HG02678 (cell line): ENCODE measurements around the gene SYT15B.
A peak's percentile ranks its signal among the peaks of the same experiment; 100 is the strongest.
"Not testable (repeated sequence)": the region's sequence is repeated elsewhere in the genome, so short reads cannot be mapped to it uniquely, and the experiment has no call there.

Source experiments
- ATAC-seq: cut with Tn5 transposase; IDR thresholded peaks from one replicate; pipeline ENCODE4 v1.9.1; 2021; ENCODE audit warnings: mild to moderate bottlenecking, moderate library complexity; ENCODE audit not compliant: unreplicated experiment

Gene SYT15B

DNA sequence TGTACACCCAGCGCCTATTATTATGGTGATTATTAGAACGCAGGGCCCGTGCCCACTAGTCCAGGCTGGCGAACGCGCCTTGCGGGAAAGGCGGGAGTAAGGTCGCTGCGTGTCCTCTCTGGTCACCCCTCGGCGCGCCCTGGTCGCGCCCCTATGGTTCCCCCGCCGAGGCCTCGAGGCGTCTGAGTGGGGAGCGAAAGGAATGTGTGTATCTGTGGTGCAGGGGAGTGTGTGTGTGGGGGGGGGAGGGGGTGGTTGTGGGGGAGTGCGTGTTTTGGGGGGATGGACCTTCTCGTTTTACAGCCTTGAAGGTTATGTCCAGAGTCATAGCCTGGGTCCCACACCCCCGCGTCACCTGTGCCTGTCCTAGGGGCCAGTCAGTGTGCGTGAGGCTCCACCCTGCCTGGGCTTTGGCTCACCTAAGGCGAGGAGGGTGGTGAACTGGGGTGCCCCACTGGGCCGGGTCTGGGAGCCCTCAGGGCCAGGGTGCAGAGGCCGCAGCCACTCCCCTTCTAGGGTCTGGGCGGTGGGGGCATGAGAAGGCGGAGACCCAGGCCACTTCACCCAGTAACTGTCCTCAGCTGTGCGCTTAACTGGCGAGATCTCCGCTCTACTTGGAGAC lies at the start of gene SYT15B:
TSS of gene SYT15B (minus strand) at position 39 of the 622 bp plus-strand sequence. CDS start 952 bp downstream, outside the sequence.
- not testable (repeated sequence) for ATAC-seq

- not testable (repeated sequence) for ATAC-seq
These were observed 16.2 kb upstream of the SYT15B start for GRCh38 chr10:47779590-47779989.

DNA sequence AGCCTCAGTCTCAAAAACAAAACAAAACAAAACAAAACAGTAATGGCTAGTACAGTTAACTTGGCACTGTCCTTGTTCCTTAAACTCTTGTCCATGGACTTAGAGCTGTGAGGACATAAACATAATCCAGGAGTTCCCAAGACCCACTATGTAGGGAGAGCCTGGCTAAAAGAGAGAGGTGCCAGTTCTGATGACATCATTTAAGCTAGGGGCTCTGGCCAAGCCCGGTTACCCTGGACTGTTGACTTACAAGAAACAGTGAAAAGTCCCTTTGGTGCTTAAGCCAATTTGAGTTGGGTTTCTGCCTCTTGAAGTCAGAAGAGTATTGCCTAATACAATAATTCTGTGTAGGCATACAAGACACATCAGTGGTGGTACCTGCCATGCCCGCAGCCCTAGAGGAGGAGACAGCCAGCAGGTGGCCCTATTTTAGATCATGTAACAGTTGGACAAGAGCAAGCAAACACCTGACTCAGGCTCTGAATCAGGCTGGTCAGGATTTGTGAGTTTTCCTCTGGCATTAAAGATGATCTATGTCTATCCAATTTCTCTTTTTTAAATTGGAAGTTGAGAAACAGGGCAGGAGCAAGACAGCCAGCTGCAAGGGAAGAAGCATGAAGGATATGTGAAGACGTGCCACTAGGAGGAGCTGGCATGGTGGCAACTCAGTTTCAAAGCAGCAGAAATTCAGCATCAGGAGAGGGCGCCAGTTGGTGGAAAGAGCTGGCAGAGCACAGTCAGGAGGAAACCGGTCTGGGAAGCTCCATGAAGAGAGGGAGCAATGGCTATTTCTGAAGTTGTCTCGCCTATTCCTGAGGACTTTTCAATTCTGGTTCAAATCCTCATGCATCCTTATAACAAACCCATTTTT lies 12.2 kb upstream of the SYT15B start:
- ATAC-seq, result not testable (repeated sequence)

GRCh38 chr10:47770745-47771144 lies 7.4 kb upstream of the SYT15B start:
- ATAC-seq, result not testable (repeated sequence)

DNA sequence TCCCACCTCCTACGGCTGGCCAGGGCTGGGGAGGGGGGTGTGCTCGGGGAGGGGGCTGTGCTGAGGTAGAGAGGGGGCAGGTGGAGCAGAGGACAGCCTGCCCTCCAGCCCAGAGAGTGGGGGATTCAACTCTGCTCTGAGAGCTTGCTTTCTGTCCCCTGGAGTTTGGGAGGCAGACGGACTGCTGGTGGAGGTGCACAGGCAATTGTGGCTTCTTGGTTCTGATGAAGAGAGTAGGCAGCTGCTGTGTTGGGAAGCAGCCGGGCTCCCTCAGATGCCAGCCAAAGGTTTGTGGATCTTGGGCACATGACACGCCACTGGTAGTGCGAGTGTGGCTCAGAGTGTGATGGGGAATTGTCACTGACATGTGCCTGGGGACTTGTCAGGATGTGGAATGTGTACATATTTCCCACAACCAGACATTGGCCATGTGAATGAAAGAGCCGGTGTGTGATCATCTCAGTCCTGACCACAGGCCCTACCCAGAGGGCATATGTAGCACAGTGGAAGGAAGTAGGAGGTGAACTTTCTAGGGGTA lies 5.3 kb upstream of the SYT15B start:
- not testable (repeated sequence) for ATAC-seq

- ATAC-seq, result not testable (repeated sequence)
These were observed 4.7 kb upstream of the SYT15B start for GRCh38 chr10:47768085-47768484.

DNA sequence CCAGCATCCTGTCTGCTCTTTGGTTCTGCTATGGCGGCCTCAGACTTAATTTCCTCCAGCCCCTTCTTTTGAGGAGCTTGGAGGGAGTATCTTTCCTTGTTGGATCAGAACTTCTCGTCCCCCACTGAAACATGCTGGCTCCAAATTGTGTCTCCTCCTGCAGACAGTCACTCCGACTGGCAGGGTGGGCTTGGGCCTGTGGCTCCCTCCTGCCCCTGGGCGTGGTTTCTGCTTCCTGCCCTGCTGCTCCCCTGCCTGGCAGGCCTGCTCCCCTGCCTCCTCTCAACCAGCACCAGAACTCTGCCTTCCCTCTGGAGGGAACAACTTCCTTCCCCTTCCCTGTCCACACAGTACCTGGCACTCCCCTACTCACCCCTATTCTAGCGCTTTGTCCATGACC lies 3.8 kb upstream of the SYT15B start:
- ATAC-seq, result not testable (repeated sequence)

DNA sequence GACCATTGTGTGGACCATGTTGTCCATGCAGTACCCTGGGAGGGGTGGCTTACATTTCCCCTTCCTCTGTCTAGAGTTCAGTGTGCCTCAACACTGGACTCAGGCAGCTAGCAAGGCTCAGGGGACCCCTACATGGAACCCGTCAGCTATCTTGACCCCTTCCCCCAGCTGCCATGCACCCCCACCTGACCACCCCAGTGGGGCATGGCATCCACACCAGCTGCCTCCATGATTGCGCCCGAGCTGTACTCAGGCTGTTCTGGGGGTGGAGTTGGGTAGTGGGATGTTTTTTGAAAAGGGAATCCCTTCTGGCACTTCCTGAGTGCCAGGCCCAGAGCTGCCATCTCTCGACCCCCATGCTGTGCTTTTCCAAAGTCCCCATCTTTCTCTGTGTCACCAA lies 1.8 kb upstream of the SYT15B start:
- ATAC-seq, result not testable (repeated sequence)

DNA sequence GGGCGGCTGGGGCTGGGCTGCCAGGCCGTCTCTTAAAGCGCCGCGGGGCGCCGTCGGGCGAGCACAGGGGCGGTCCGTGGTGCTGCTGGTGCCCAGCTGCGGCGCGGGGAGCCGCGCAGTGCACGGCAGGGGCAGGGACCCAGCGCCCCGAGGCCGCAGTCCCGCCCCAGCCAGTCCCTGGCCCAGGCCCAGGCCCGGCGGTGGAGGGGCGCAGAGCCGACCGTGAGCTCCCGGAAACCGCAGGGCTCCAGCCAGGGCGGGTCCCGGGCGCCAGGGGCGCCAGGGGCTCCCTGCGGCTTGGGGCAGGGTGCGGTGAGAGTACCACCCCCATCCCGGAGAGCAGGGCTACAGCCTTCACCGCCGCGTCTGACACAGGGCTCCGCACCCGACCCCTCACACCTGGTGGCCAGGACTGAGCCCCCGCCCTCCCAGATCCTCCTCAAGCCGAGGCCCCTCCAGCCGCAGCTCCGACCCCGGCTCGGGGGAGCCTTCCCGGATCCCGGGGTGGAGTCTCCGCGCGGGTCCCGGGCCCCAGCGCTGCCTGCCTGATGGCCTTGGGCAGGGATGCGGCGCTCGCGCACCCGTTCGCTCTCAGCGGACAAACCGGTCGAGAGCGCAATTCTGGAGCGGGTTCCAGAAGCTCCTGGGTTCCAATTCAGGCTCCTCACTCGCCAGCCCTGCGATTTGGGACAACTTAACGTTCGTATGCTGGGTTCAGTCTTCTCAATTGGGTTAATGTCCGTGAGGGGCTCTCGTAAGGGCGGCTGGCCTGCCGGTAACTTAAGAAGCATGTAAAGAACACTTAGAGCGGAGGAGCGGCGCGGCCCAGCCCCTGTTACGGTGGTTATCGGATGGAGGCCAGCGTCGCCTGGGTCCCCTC lies 478 bp downstream of the SYT15B start:
- ATAC-seq, result not testable (repeated sequence)

GRCh38 chr10:47758855-47759254 lies 4.5 kb downstream of the SYT15B start:
- not testable (repeated sequence) for ATAC-seq

GRCh38 chr10:47756169-47756568 lies 7.2 kb downstream of the SYT15B start:
- ATAC-seq, result not testable (repeated sequence)

DNA sequence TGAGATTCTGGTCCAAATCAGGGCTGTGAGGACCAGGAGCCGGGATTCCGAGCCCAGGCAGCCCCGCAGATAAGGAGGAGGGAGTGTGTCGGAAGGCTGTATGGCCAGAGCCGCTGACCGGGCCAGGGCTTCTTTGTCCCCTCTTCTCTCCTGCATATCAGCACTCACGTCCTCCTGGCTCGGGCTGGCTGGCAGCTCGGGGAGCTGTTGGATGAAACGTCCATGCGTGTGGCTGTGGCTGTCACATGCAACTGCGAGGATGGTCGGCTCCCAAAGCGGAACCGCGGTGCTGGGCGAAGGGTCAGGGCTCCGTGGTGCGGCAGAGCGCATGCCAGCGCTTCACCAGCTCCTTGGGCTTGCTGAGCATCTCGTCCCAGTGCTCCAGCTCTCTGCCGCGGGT lies 9.5 kb downstream of the SYT15B start:
- not testable (repeated sequence) for ATAC-seq

GRCh38 chr10:47753176-47753575 lies 10.2 kb downstream of the SYT15B start:
- not testable (repeated sequence) for ATAC-seq

- ATAC-seq, result not testable (repeated sequence)
These were observed 11.6 kb downstream of the SYT15B start for GRCh38 chr10:47751821-47752220.

DNA sequence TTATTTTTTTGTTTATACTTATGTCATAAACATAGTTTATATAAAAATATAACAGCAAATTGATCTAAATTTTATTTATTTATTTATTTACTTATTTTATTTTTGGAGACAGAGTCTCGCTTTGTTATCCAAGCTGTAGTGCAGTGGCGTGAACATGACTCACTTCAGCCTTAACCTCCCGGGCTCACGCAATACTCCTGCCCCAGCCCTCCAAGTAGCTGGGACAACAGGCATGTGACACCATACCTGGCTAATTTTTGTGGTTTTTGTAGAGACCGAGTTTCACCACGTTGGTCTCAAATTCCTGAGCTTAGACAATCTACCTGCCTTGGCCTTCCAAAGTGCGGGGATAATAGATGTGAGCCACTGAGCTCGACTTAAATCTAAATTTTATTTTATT lies 13.0 kb downstream of the SYT15B start:
- not testable (repeated sequence) for ATAC-seq

GRCh38 chr10:47746780-47747376 lies 16.5 kb downstream of the SYT15B start:
- not testable (repeated sequence) for ATAC-seq

GRCh38 chr10:47744881-47745280 lies 18.5 kb downstream of the SYT15B start:
- not testable (repeated sequence) for ATAC-seq

- peak; percentile 80 for ATAC-seq
These were observed 19.5 kb downstream of the SYT15B start for GRCh38 chr10:47743611-47744550.

DNA sequence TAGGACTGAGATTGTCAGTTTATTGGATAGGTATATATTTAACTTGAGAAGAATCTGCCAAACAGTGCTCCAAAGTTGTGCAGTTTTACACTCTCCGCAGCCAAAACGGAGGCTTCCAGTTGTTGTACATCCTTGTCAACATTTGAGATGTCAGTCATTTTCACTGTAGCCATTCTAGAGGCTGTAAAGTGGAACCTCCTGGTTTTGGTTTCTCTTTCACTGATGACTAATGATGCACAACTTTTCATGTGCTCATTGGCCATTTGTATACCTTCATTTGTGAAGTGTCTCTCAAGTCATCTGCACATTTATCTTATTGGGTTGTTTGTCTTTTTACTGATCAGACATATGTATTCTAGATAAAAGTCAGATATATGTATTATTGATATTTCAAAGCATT lies 22.5 kb downstream of the SYT15B start:
- peak; percentile 72 for ATAC-seq
